Erythroblast (primary cell): ENCODE measurements around the gene UBE4B.

Experiments used
- GATA1 ChIP-seq: IDR thresholded peaks from 2 replicates; pipeline ENCODE4 v1.6.1; 2011; ENCODE audit warnings: low read depth, mild to moderate bottlenecking, control low read depth, low read length, moderate library complexity
- POLR2A ChIP-seq: IDR thresholded peaks from 2 replicates; pipeline ENCODE4 v1.6.1; 2011; ENCODE audit warnings: mild to moderate bottlenecking, low read length

GRCh38 chr1:10057796-10058195, 25.0 kb downstream of the UBE4B start:
- TF ChIP-seq POLR2A (no peak), GATA1 (no peak)
